Limb (tissue), 2 donors: ENCODE data around the gene TMC3.
"Not testable (repeated sequence)": the region's sequence is repeated elsewhere in the genome, so short reads cannot be mapped to it uniquely, and the experiment has no call there.

Source experiments
- DNase-seq, 2 donors: peaks; one replicate each; pipeline ENCODE4 v3.0.0-alpha.2; 2016; ENCODE audit errors: extremely low spot score in 2 of 2

TMC3 gene

DNA sequence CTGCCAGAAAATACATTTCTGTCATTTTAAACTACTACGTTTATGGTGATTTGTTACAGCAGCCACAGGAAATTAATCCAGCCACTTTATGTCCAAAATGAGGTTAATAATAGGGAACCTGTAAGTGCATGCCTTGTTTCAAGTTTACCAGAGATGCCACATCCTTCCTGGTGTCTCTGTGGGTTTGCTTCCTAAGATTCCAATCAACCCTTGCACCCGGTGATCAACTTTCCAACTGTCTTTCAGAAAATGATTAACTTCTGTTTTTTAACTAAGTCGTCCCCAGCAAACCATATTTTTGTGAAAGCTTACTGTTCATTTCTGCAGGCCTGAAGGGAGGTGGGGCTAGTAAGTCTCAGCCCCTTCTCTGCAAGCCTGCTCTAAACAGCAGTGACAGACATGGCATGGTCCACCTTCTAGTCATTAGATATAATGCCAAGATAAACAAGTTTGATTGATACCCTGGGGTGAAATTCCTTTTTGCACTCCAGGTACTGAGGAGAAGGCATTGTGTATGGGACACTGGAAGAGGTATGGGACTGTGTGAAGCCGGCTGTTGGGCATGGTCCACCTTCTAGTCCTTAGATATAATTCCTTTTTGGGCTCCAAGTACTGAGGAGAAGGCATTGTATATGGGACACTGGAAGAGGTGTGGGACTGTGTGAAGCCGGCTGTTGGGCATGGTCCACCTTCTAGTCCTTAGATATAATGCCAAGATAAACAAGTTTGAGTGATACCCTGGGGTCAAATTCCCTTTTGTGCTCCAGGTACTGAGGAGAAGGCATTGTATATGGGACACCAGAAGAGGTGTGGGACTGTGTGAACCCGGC is 11.1 kb upstream of the TMC3 start:
- DNase-seq = no peak

GRCh38 chr15:81381720-81382119 is 7.7 kb upstream of the TMC3 start:
- no peak for DNase-seq

DNA sequence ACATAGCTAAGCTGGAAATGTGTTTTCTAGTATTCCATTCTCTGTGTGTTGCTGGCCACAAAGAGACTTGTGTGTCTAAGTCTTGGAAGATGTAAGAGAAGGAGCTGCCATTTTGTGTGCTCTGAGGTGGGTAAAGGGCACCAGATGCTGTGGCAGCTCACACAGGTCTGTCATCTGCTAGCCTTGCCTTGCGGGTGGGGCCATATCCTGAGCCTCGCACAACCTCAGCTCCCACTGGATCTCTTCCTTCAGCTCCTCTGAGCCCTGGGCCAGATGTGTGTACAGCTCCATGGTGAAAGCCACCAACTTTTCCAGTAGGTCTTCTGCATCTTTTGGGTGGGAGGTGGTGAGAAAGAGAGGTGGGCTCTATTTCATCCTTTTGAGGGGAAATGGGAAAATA is 6.7 kb upstream of the TMC3 start:
- DNase-seq = no peak

DNA sequence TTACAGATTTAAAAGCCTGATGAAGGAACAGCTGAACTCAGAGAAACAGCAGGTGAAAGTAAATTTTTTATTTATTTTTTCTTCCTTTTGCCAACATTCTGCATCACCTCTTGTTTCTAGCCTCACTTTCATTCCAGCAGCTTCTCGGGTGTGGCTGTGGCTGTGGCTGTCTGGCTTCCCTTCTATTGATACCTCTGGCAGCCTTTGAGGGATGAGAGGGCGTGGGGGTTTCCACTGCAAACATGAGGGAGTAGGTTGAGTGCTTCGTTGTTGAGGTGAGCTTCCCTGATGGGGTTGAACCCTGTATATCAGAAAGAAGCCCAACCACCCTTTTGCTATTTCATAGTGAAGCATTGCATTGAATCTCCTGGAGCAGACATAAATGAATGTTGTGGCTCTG is 6.2 kb upstream of the TMC3 start:
- no peak for DNase-seq

DNA sequence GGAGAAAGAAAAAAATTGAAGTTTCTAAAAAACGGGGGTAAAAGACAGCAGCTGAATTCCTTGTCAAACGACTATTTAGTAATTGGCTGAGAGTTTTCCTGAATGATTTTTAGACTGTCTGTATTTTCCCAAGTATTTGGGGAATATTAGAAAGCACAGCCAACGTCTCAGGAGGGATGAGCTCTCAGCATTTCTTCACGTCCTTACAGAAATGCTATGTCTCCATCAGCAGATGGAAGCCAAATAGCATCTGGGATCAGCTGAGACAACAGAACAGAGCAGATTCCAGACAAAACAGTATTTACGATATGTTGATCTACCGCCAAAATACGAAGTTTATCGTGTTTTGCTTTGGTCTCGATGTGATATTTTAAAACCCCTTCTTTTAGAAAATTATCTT is 5.3 kb upstream of the TMC3 start:
- no peak for DNase-seq

- peak in 1 of 2 donors; percentile 8 for DNase-seq
Measured at GRCh38 chr15:81378443-81378842, 4.4 kb upstream of the TMC3 start.

GRCh38 chr15:81377871-81378270 is 3.9 kb upstream of the TMC3 start:
- DNase-seq = no peak

DNA sequence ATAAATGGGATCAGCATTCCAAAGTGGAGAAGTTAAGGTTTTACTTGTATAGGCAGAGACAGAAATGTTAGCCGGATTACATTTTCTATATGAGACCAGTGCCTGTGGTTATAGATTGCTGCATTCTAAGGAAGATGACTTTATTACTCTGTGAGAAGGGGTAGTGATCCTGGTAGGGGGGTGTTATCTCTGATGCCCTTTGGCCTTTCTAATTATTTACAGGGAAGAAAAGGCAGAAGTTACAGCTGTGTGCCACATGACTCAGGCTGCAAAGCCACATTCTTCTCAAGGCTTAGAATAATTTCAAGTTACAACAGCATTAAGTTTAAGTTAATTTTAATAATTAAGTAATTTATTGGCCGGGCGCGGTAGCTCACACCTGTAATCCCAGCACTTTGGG is 2.2 kb upstream of the TMC3 start:
- DNase-seq = no peak

DNA sequence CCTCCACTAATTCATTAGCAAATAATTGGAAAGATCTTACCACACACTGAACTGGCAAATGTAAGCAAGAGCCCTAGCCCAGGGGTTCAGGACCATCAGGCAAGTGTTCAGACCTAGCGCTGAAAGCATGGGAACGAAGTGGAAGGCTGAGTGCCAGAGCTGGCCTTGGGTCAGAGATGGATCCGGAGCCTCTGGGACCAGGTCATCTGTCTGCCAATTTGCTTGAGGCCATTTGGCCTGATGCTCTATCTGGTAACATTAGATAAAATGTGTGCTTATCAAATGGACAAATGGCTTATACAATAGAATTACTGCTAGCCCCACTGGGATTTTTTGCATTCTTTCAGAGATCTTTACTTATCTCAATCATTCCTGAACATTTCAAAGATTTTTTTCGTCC is 1.4 kb upstream of the TMC3 start:
- no peak for DNase-seq

DNA sequence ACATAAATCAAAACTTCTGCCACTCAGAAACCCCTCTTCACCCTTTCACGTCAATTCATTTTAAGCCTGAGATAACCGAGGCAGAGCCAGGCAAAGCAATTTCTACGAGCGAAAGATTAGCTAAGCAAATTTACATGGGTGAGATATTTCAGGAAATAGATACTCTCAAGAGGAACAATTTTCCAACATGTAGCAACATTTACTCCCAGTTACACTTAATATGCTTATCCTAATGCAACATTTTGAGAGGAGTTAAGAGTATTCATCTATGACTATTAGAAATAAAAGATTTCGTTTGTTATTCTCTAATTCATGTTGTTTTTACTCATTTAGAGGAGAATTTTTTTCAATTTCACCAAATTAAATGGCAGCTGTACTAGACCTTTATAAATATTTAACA is 837 bp downstream of the TMC3 start:
- no peak for DNase-seq

DNA sequence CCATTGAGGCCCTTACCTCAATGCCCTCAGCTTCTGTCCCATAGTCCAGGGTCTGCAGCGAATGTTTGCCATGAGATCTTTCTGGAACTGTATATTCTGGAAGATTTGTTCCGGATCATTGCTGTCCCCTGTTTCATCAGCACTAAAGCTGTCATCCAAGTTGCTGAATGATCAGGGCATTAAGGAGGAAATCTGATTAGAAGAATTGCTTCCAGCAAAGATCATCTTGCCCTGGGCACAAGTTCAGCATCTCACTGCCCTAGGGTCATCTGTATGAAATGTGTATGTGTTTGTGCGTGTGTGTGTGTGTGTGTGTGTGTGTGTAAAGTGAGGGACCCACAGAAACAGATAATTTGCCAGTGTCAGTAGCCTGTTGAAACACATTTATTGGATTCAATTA is 1.4 kb downstream of the TMC3 start:
- no peak for DNase-seq

GRCh38 chr15:81363718-81364500 is 10.1 kb downstream of the TMC3 start:
- DNase-seq = peak in 1 of 2 donors; percentile 35

- peak in 1 of 2 donors; percentile 10 for DNase-seq
Measured at GRCh38 chr15:81363276-81363675, 10.7 kb downstream of the TMC3 start.

GRCh38 chr15:81362790-81363189 is 11.2 kb downstream of the TMC3 start:
- no peak for DNase-seq

DNA sequence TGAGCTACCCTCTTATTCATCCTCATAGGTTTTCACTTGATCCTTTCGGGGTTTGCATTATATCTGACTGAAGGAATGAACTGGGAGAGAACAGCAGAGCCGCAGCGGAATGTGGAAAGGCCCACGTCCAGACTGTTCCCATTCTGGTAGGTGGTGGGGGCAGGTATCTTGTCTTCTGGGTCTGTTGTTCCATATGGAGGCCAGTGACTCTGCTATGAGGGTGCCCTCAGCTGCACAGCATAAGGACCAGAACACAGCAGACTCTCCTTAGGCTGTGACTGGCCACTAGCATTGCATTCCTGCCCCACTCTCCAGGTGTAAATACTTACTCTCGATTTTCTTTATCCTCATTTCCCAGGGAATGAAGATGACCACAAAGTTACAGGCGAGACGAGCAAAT is 12.1 kb downstream of the TMC3 start:
- DNase-seq = no peak

DNA sequence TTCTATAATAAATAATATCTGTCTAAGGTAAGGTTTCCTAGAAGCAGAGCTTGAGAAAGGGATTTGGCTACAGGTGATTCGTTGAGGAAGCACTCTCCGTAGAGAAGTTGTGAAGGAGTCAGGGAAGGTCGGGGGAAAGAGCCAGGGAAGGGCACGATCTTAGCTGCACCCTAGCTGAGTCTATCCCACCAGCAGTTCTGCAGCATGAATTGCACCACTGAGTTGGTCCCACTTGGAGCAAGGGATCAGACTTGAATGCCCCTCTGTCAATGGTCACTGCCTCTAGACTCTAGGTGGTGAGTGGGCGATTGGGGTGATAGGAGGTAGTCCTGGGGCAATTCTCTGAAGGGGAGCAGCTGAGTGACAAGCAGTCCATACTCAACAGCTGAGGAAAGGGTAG is 13.5 kb downstream of the TMC3 start:
- no peak for DNase-seq

DNA sequence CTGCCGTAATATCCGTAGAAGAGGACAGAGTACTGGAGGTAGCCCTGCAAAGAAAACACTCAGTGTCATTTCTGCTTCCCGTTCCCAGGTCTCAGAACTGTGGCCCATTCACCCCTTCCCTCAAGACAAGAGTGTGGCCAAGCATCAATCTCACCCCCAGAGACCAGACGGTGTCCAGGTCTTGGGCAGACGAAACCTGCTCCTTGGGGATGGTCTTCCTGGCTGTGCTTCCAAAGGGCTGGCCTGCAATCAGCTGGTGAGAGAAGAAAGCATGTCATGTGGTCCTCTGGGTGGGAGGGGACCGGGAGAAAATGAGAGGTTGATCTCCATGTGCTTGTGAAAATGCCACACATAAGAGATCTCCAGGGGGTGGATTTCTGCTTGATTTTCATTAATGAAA is 15.8 kb downstream of the TMC3 start:
- DNase-seq = no peak

- no peak for DNase-seq
Measured at GRCh38 chr15:81357180-81357686, 16.8 kb downstream of the TMC3 start.

- DNase-seq = no peak
Measured at GRCh38 chr15:81356252-81356651, 17.8 kb downstream of the TMC3 start.

- no peak for DNase-seq
Measured at GRCh38 chr15:81351651-81352050, 22.4 kb downstream of the TMC3 start.

- DNase-seq = no peak
Measured at GRCh38 chr15:81349271-81349670, 24.7 kb downstream of the TMC3 start.

DNA sequence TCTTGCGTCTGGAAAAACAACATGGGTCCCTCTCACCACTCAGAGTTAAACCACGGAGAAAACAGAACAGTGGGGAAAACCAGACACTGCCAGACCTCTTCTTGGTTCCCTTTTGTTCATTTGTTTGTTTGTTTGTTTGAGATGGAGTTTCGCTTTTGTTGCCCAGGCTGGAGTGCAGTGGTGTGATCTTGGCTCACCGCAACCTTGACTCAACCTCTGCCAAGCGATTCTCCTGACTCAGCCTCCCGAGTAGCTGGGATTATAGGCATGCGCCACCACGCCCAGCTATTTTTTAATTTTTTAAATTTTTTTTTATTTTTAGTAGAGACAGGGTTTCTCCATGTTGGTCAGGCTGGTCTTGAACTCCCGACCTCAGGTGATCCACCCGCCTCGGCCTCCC is 25.3 kb downstream of the TMC3 start:
- not testable (repeated sequence) for DNase-seq

DNA sequence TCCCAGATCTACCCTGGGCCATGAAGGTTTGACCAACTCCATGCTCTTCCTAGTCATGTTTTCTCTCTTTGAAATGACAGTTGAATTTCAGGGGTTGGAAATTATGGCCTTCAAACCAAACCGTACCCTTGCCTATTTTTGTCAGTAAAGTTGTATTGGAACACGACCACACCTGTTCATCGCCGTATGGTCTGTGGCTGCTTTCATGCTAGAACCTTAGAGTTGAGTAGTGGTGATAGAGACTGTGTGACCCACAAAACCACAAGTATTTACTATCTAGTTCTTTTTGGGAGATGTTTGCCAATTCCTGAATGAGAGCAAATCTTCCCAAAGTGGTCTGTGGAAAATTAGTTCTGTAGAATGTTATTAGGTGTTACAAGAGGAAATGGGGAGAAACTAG is 26.1 kb downstream of the TMC3 start:
- no peak for DNase-seq
